ENCODE data around the gene SPG21. TPM values are rescaled to one million over a fixed set of nuclear protein-coding genes. Genes with fewer than 3 reads are reported as not detected.
"Not testable (repeated sequence)": the region's sequence is repeated elsewhere in the genome, so short reads cannot be mapped to it uniquely, and the experiment has no call there.

The SPG21 gene, protein sequence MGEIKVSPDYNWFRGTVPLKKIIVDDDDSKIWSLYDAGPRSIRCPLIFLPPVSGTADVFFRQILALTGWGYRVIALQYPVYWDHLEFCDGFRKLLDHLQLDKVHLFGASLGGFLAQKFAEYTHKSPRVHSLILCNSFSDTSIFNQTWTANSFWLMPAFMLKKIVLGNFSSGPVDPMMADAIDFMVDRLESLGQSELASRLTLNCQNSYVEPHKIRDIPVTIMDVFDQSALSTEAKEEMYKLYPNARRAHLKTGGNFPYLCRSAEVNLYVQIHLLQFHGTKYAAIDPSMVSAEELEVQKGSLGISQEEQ
- 84.3 TPM for polyA plus RNA-seq (ENCODE audit: insufficient read length)

DNA sequence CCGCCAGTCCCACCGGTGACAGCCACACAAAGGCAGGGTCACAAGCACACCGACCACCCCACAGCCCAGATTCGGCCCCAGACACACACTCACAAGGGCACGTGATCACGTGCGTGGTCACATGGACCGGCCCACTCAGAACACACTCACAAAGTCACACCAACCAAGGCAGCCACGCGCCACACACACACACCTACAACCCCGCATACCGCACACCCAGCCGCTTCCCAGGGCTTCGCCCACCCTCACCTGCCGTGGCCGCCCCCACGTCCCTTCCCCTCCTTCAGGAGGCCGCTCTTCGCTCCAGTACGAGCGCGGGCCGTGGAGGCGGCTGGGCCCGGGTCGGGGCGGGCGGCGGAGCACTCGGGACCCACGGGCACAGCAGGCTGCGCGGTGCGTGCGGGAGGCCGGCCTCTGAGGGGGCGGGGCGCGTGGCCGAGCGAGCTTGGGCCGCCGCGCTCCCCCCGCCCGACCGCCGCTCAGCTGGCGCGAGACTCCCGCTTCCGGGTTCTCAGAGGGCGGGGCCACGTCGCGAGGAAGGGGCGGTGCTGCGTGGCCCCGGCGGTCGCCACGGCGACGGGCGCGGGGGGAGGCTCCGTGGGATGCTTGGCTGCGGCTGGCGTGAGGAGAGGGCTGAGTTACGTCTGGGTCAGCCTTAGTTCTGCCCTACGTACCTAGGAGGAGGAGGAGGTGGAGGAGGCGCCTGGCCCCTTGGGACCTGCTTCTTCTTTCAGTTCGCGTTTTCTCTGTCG is at the start of gene SPG21:
TSS of gene SPG21 (minus strand) at position 499 of the 752 bp plus-strand sequence. CDS start 6,345 bp downstream, outside the sequence.
- peak; percentile 64 for DNase-seq (ENCODE audit: low read depth)

DNA sequence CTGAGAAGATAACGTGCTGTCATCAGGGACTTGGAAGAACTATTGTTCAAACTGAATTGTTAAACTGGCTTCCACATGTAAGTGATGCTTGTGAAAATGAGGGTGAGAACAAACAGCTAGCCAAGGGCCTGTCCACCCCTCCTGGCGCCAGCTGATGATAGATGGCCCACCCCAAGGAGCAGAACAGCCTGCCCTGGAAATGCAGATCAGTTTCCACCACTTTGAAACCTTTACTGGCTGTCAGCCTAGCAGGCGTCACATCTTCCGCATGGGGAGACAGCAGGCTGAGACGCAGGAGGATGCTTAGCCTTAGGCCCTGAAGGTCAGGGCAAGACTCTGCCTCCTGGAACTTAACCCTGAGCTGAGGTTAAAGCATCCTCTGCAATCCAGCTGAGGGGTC is 49.1 kb upstream of the SPG21 start:
- DNase-seq (ENCODE audit: low read depth) = no peak

DNA sequence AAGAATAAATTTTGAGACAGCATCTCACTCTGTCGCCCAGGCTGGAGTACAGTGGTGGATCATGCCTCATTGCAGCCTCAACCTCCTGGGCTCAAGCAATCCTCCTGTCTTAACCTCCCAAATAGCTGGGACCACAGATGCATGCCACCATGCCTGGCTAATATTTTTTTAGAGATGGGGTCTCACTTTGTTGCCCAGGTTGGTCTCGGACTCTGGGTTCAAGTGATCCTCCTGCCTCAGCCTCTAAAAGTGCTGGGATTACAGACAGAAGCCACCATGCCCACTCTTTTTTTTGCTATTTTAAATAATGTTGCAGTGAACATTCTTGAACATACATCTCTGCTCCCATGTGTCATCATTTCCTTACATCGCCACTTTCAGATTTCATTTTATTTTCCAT is 48.7 kb upstream of the SPG21 start:
- DNase-seq (ENCODE audit: low read depth) = no peak

DNA sequence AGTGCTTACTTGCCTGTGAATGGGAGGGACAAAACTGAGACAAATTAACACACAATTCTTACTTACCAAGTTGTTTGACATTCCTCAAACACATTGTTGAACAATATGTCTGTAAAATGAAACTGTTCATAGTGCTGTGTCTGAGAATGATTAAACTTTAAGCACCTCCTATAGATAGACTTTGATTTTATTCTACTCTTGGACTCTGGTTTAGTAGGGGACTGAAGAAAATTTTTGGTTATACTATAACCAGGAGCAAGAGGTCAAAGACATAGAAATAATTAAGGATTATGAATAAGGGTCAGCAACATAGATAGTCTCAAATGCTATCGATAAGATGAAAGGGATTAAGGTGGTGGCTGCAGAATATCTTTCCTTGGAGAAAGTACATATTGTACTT is 47.6 kb upstream of the SPG21 start:
- no peak for DNase-seq (ENCODE audit: low read depth)

DNA sequence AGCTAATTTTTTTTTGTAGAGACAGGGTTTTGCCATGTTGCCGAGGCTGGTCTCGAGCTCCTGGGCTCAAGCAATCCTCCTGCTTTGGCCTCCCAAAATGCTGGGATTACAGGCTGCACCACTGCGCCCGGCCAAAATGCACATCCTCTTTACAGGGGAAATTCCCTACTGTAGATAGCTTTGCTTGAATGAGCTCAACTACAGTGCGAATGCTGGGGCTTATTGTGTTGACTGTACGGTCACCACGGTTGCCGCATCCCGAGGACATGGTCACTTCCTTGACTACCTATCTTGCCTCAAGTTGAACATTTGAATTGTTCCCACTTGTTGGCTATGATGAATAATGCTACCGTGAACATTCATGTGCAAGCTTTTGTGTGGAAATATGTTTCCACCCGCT is 45.0 kb upstream of the SPG21 start:
- DNase-seq (ENCODE audit: low read depth) = no peak

DNA sequence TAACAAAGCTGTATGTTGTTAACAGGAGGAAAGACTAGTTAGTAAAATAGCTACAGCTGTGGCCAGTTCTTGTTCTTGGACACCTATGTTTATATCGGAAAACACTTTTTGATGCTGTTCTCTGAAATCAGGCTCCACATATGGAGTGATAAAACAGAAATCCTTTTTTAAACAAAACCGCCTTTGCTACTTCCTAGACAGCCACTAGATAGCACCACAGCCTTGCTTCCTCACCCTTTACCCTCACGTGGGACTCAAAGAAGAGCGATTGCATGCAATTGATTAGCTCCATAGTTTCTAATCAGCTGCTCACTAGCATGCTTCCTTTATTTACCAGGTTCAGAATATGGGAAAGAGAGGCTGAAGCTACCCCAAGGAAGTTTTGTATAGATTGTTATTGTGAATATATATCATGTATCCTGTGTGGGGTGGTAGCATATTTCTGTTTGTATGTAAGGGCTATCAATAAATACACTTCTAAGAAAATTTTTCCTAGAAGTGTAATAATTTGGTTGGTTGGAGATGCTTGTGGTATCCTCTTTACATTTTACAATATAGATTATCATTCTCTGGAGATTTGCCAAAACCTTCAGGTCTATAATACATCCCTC is 44.0 kb upstream of the SPG21 start:
- no peak for DNase-seq (ENCODE audit: low read depth)

DNA sequence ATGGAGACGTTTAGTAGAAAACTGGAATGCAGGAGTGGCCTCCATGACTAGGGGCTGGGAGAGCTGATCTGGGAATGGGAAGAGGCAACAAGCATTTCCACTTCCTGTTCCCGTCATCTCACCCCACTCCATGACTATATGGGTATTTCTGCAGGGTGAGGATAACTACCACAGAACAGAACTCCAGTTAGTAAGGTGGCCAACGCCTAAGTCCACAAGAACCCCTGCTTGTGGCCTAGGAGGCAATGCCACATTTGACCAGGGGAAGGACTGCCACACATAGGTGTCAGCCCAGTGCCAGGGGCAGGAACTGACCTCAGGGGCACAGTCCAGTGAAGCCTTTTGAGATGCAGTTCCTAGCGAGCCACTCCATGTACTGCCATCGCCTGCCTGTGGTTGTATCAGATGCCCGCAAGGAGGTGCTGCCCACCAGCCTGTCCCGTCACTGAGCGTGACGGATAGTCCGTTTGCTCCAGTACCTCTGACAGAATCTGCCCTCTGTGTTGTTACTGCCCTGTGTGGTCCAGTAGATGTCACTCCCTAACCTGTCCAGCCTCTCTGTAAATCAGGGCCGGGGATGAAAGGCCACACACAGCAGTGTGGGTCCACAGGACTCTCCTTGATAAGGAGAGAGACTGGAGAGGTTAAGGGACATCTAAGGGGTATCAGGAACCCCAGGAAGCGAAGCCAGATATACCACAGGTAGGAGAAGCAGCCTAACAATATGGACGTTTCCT is 43.3 kb upstream of the SPG21 start:
- no peak for DNase-seq (ENCODE audit: low read depth)

DNA sequence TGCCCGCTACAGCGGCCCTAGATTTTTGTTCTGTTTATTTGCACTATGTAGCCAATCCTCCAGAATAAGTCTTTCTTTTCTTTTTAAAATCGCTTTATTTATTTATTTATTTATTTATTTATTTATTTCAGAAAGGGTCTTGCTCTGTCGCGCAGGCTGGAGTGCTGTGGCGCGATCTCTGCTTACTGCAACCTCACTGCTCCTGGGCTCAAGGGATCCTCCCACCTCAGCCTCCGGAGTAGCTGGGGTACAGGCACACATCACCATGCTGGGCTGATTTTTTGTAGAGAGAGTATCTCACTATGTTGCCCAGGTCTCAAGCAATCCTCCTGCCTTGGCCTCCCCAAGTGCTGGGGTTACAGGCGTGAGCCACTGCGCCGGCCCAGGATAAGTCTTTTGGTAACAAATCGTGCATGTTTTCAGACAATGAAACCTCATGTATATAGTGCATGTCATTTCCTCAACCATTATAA is 40.1 kb upstream of the SPG21 start:
- no peak for DNase-seq (ENCODE audit: low read depth)

DNA sequence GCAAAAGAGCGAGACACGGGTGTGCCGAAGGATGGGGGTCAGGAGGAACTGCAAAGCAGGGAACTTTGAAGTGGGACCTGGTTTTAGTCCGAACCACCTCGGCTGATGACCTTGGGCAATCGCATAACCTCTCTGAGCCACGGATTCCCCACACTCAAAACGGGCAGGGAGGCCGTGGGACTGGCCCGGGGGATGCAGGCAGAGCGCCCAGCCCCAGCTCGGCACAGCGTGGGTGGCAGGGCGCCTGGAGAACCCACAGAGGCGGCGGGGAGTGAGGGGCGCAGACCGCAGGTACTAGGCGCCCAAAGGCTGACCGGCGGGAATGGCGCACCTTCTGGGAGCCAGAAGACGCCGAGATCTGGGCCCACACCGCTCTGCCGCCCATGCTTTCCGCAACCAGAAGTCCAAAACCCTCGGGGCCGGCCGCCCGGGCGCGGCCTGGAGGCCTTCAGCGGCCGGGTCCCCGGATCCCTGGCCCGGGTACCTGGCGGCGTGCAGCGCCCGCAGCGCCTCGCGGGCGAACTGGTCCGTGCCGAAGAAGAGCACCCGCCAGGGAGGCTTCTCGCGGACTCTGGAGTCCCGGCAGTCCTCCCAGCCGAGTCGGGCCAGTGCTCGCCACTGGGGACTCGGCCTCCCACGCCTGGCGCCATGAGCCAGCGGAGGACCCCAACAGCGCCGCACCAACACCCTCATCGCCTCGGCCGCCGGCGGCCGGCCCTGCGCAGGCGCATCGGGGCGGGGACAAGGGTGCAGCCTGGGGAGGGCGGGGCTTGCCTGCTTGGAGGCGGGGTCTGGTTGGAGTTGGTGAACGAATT is 39.4 kb upstream of the SPG21 start, which contains the start of gene MTFMT:
TSS of gene MTFMT (minus strand) at position 719 of the 815 bp plus-strand sequence. CDS start at position 693, 26 bp downstream.
- peak; percentile 49 for DNase-seq (ENCODE audit: low read depth)

DNA sequence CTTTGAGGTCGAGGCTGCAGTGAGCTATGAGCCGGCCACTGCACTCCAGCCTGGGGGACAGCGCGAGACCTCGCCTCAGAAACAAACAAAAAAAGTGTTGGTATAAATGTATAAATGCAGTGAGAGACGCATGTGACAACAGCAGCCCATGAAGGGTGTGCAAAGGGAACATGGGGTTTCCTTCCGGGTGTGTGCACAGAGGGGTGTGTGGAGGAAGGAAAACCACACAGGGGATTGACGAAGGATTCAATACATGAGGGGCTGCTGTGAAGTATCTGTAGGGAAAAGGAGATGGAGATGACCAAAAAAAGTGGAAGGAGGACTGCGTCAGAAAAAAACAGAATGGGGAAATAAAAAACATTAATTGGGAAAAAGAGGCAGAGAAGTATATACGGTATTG is 38.6 kb upstream of the SPG21 start:
- DNase-seq (ENCODE audit: low read depth) = no peak

DNA sequence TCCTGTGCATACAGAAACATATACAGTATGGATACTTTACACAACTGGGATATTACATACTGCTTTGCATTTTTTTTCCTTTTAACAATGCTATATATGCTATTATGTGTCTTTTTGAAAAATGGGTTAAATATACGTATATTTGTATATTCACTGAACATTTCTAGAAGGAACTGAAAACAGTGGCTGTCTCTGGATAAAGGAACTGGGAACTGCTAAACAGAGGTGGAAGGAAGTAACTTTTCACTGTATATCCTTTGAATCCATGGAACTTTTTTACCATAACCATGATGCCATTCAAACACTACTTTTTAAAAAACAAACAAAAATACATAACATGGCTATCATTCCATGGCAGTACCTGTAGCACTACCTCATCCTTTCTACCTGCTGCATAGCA is 37.9 kb upstream of the SPG21 start:
- DNase-seq (ENCODE audit: low read depth) = no peak

DNA sequence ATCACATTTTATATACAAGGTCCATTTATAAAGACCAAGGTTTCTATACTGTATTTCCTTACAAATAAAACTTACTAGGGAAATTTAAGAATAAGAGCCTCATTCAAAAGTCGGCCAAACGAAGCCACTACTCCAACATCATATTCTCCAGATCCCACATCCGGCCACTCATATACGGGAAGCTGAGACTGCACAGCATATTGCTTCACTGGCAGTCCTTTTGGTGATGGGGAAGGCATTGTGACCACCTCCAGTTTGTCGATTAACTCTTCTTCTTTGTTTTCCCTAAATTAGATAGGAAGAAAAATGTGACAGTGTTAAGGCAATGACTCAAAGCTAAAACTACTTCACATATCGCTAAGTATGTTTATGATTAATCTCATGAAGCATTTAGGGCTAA is 37.0 kb upstream of the SPG21 start:
- no peak for DNase-seq (ENCODE audit: low read depth)

DNA sequence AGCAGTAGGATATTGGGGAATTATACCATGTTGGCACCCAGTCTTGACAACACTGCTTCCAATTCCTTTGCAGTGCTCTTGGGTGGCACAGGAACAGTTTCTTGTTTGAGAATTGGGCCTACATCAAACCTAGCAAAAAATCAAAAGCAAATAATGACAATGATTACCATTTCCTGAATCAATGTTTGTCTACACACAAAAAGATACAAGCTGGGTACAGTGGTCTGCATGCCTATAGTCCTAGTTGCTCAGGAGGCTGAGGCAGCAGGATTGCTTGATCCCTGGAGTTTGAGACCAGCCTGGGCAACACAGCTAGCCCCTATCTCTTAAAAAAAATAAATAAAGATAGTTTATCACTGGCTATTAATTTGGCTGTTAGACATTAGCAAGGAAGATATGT is 31.8 kb upstream of the SPG21 start:
- no peak for DNase-seq (ENCODE audit: low read depth)

DNA sequence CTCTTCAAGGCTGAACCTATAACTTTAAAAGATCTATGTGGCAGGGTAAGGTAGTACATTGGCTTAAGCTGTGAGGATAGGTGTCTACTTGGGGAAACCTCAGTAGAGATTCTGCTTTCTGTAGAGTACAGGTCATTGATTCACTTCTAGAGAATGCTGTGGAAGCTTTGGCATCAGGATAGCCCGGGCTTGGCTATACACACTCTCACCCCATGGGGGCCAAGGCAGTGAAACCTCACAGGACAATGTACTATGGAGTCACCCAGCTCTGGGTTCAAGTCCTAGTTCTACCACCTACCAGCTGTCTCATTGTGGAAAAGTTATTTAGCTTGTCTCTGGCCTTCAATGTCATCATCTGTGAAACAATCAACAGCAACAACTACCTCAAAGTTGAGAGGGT is 30.7 kb upstream of the SPG21 start:
- no peak for DNase-seq (ENCODE audit: low read depth)

DNA sequence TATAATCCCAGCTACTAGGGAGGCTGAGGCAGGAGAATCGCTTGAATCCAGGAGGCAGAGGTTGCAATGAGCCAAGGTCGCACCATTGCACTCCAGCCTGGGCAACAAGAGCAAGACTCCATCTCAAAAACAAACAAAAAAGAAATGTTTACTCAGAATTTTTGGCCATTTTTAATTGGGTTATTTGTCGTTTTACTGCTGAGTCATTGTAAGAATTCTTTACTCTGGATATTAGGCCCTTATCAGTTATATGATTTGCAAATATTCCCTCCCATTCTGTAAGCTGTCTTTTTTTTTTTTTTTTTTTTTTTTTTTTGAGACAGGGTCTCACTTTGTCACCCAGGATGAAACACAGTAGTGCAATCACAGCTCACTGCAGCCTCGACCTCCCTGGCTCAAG is 21.5 kb upstream of the SPG21 start:
- DNase-seq (ENCODE audit: low read depth) = not testable (repeated sequence)

DNA sequence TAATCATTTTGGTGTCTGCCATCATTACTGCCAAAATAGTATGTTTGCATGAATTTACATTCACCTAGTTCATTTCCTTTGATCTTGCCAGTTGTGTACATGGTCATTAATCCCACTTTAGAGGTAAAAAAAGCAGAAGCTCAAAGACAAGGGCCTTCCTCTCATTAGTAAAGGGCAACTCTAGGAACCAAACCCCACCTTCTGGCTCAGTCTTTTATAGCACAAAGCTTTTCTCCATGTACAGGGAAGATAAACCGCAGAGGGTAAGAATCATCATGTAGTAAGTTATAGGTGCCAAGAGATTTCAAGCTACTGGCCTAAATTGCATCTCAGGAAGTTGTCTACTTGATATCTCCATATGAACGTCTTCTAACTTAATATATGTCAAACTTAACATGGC is 19.3 kb upstream of the SPG21 start:
- DNase-seq (ENCODE audit: low read depth) = no peak

DNA sequence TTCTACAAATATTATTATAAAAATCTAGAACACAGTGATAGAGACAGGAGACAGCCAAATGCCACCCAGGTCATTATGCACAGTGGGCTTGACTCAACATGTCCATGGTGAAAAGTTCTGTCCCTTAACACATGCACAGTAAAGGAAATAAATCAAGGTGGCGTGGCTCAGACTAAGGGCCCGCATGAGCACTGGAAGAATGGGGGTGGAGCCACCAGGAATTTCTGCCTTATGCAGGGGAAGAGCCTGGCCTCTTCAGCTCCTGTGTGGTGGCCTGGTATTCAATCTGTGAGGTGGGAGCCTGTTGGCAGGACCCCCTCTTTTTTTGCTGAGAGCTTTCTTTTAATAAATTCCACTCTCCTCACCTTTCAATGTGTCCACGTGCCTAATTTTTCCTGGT is 17.2 kb upstream of the SPG21 start:
- DNase-seq (ENCODE audit: low read depth) = no peak

DNA sequence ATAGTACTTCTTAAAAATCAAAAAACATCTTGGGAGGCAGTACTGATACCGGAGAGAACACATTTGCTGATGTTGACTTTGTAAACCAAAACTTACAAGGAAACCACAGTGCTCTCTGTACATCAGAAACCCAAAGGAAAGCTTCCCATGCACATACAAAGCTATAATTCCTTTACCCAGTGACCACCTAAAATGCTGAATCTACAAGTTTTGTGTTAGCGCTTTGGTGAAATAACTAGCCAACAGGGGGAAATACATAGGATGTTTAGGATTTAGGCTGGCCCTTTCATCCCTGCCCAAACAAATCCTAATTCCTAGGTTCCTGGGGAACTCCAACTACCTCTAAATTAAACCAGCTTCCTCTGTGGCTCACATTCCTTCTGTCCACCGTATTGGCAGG is 15.3 kb upstream of the SPG21 start:
- no peak for DNase-seq (ENCODE audit: low read depth)

DNA sequence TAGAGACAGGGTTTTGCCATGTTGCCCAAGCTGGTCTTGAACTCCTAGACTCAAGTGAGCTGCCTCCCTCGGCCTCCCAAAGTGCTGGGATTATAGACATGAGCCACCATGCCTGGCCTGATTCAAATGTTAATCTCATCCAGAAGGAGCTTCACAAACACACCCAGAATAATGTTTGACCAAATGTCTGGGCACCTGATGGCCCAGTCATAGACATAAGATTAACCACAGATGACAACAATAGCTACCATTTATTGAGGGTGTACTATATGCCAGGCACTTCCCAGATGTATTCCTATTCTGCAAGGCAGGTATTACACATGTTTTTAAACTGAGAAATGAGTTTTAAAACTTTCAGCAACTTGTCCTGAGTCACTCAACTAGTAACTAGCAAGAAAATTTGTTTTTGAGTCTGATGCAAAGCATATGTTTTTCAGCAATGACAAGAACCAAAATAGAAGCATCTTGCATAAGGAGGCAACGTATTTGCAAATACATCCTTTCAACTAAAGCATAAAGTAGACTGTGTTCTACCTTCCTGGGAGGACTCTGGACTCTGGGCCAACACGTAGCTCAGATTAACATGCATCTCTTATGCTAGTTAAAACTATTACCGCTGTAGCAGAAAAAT is 8.1 kb upstream of the SPG21 start:
- no peak for DNase-seq (ENCODE audit: low read depth)

DNA sequence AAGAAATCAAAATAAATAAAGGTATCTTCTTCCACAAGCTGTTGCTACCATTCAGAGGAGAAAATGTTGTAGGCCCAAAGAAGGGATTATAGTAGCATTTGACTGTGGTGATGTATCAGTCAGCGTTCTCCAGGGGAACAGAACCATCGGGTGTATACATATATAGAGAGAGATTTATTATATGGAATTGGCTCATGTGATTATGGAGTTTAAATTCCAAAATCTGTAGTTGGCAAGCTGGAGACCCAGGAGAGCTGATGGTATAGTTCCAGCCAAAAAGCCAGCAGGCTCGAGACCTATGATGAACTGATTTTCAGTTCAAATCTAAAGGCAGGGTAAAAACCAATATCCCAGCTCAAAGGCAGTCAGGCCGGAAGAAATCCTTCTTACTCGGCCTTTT is 7.4 kb upstream of the SPG21 start:
- DNase-seq (ENCODE audit: low read depth) = no peak

DNA sequence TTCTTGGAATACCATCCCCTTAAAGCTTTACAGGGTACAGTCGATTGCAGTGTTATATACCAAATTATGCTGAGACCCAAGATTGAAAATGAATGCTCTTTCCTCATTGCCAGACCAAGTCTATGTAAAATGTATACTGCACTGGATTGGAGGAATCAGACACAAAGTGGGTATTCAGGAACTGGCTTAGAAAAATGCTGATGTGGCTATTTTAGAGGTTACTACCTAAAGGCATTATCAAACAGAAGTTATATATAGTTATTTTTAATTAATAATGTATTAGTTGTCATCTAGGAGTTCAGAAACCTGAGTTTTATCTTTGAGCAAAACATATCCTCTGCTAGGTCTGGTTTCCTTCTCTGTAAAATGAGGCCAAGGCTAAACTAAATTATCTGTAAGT is 3.6 kb upstream of the SPG21 start:
- no peak for DNase-seq (ENCODE audit: low read depth)

Measured in forelimb muscle (tissue), 1 donor.